ENCODE data around the gene ABCB6. TPM values are rescaled to one million over a fixed set of nuclear protein-coding genes. Genes with fewer than 3 reads are reported as not detected.

Gene ABCB6
- total RNA-seq, 3 donors from 2014 or later, result 14.5 to 26.9 (median 18.9) TPM

DNA sequence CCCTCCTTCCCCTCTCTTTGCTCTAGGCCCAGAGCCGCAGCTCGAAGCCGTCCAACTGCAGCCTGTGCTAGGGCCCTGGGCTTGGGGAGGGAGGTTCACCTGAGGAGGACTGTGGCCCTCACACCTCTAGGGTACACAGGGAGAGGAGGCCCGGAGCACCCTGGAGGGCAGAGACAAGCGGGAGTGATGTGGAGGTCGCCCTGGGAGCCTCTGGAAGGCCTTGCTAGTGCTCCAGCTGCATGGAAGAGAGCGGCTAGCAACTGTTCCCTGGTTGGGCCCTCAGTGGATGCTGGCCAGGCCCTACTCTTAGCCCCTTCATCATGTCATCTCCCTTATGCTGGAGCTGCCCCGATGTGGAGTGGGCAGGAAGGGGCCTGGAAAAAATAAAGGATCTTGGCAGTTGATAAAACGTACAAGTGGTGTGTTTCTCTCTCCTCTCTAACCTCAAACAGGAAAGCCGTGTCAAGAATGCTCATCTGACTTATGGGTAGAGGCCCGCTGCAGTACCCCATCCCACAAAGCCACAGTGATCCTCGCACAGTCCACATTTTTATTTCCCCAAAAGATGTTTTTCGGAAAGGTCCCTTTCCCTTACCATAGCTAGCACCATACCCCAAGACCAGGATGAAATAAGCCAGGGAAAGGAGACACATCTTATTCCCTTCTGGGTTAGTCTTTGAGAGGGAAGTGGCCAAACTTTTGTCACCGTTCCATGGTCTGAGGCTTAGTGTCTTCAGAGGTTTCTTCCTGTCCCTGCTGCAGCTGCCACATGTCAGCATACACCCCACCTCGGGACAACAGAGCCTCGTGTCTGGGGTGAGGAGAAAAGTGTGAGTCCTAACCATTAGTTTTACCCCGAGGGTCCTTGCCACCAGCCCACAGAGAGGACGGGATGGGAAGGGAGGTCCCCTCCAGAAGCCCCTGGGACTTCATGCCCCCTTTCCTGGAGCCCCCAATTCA is 9.2 kb downstream of the ABCB6 start:
- peaks cover 5 to 13% of the 10 kb centered on the region in 2 donors for H3K4me1 ChIP-seq
- H3K9me3 ChIP-seq, result no peaks in the 10 kb centered on the region
- intact Hi-C loops (cut with DNase I; ENCODE audit: low total_unique reads), result no loop called here
- H3K27ac ChIP-seq, result peak overlapping the region; percentile 2 to 91
- no peaks in the 10 kb centered on the region for H3K27me3 ChIP-seq
- DNase-seq (ENCODE audit: low spot score in 2 of 2), result no peak
- no peak overlapping the region for H3K4me3 ChIP-seq
- TF ChIP-seq, protein P1, sequence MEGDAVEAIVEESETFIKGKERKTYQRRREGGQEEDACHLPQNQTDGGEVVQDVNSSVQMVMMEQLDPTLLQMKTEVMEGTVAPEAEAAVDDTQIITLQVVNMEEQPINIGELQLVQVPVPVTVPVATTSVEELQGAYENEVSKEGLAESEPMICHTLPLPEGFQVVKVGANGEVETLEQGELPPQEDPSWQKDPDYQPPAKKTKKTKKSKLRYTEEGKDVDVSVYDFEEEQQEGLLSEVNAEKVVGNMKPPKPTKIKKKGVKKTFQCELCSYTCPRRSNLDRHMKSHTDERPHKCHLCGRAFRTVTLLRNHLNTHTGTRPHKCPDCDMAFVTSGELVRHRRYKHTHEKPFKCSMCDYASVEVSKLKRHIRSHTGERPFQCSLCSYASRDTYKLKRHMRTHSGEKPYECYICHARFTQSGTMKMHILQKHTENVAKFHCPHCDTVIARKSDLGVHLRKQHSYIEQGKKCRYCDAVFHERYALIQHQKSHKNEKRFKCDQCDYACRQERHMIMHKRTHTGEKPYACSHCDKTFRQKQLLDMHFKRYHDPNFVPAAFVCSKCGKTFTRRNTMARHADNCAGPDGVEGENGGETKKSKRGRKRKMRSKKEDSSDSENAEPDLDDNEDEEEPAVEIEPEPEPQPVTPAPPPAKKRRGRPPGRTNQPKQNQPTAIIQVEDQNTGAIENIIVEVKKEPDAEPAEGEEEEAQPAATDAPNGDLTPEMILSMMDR (IDR thresholded peaks at IDR 0.05), result no peak
- no peak for TF ChIP-seq POLR2A (IDR thresholded peaks at IDR 0.05)
- TF ChIP-seq POLR2AphosphoS5 (IDR thresholded peaks at IDR 0.05), result no peak
- H3K36me3 ChIP-seq, result no peaks in the 10 kb centered on the region

GRCh38 chr2:219207884-219208740 is 10.6 kb downstream of the ABCB6 start:
- Histone ChIP-seq H3K9me3 (no peaks in the 10 kb centered on the region), H3K27me3 (no peaks in the 10 kb centered on the region), H3K36me3 (no peaks in the 10 kb centered on the region), H3K4me1 (peaks cover 5 to 13% of the 10 kb centered on the region in 2 donors), H3K27ac (peak overlapping the region; percentile 91 to 97), H3K4me3 (peak overlapping the region in 2 of 3 donors; percentile 70 to 71)
- TF ChIP-seq POLR2A (IDR thresholded peaks at IDR 0.05), result no peak
- TF ChIP-seq, protein P1 (IDR thresholded peaks at IDR 0.05), result no peak
- TF ChIP-seq POLR2AphosphoS5 (IDR thresholded peaks at IDR 0.05), result no peak
- intact Hi-C loops (cut with DNase I; ENCODE audit: low total_unique reads), result no loop called here
- DNase-seq (ENCODE audit: low spot score in 2 of 2), result no peak

GRCh38 chr2:219207134-219207883 is 11.4 kb downstream of the ABCB6 start:
- peak overlapping the region; percentile 91 to 97 for H3K27ac ChIP-seq
- no peak for TF ChIP-seq POLR2A (IDR thresholded peaks at IDR 0.05)
- TF ChIP-seq, protein P1 (IDR thresholded peaks at IDR 0.05), result no peak
- no peaks in the 10 kb centered on the region for H3K9me3 ChIP-seq
- H3K4me1 ChIP-seq, result peaks cover 5 to 13% of the 10 kb centered on the region in 2 donors
- intact Hi-C loops (cut with DNase I; ENCODE audit: low total_unique reads), result no loop called here
- H3K4me3 ChIP-seq, result peak overlapping the region; percentile 70 to 73 (median 71)
- no peaks in the 10 kb centered on the region for H3K36me3 ChIP-seq
- H3K27me3 ChIP-seq, result no peaks in the 10 kb centered on the region
- DNase-seq (ENCODE audit: low spot score in 2 of 2), result no peak

GRCh38 chr2:219206328-219207133 is 12.2 kb downstream of the ABCB6 start, which contains the start of gene ZFAND2B:
ZFAND2B (plus strand) TSS chr2:219206782; CDS start chr2:219206988, 206 bp downstream.
- peak; percentile 93 to 94 for DNase-seq (ENCODE audit: low spot score in 2 of 2)
- TF ChIP-seq POLR2AphosphoS5 (IDR thresholded peaks at IDR 0.05) (peak; percentile 93 to 96 (median 95)), POLR2A (IDR thresholded peaks at IDR 0.05) (peak; percentile 77)
- TF ChIP-seq, protein P1 (IDR thresholded peaks at IDR 0.05), result peak in 2 of 3 donors; percentile 49 to 53
- H3K36me3 ChIP-seq, result no peaks in the 10 kb centered on the region
- H3K4me1 ChIP-seq, result peaks cover 5 to 13% of the 10 kb centered on the region in 2 donors
- peak within 1 kb of the TSS; percentile 91 to 97 for H3K27ac ChIP-seq
- H3K27me3 ChIP-seq, result no peaks in the 10 kb centered on the region
- H3K9me3 ChIP-seq, result no peaks in the 10 kb centered on the region
- H3K4me3 ChIP-seq, result peak within 1 kb of the TSS; percentile 70 to 73 (median 71)
- intact Hi-C loops (cut with DNase I; ENCODE audit: low total_unique reads), result no loop called here

All from breast epithelium (tissue), 4 donors.